ENCODE measurements around the gene TPP1. TPM values are rescaled to one million over a fixed set of nuclear protein-coding genes. Genes with fewer than 3 reads are reported as not detected.
A peak's percentile ranks its signal among the peaks of the same experiment; 100 is the strongest.

The TPP1 gene
- total and polyA plus RNA-seq, 4 donors = 57.6 to 169 (median 137) TPM

DNA sequence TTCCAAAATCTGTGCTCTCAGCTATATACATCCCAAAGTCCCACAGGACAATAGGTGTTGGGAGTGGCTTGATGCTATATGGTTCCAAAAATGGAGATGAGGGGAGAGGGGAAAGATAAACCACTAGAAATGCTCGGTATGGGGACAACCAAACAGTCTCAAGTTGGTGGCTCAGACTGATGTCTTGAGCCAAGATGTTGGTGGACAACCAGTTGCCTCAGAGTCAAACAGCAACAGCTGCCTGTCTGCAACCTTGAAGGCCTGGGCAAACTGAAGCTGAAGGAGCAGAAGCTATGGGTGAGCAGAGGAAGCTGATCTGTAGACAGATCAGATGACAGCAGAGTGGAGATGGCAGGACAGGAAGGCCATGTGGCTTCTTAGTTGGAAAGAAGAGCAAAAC lies 19.8 kb downstream of the TPP1 start:
- 80 to 83% methylated on average over 1 of the region's 1 CpG for WGBS, 2 donors

DNA sequence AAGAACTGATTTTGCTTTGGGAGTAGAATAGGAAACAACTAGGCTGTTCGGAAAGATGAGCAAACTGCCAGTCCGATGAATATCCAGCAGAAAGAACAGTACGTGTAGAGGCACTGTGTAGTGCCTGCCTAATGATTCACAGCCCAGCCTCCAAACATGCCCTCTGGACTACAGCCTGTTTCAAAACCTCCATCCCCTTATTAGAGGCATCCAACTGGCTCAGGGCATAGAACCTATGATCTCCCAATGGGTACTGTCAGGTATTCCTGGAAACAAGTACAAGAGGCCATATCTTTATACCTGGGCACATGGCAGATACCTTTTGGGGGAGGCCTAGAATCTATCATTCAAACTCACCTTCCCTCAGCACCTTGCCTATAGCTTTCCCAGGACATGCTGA lies 20.7 kb downstream of the TPP1 start:
- H3K9me3 ChIP-seq (ENCODE audit: control insufficient read depth in 4 of 4, insufficient read depth in 3 of 4, low read length in 3 of 4) = no peaks in the 10 kb centered on the region

More for the DNA sequence above, 19.8 kb downstream of the TPP1 start:
- peaks cover 25 to 45% (median 28%) of the 10 kb centered on the region in 4 donors for H3K36me3 ChIP-seq (ENCODE audit: control insufficient read depth in 4 of 4, insufficient read depth in 4 of 4, low read length in 4 of 4)
- peaks cover 0 to 42% (median 12%) of the 10 kb centered on the region in 5 donors for H3K4me1 ChIP-seq (ENCODE audit: control insufficient read depth in 5 of 5, insufficient read depth in 5 of 5, low read length in 5 of 5)
- H3K9ac ChIP-seq (ENCODE audit: insufficient read depth in 1 of 2, low read length in 2 of 2) = no peak overlapping the region
- H3K4me3 ChIP-seq = no peak overlapping the region
- no peak overlapping the region for H3K27ac ChIP-seq (ENCODE audit: low read depth in 1 of 2, low read length in 1 of 2)
- no peak for ATAC-seq (ENCODE audit: insufficient read depth, low FRiP score)
- no peak for DNase-seq
- TF ChIP-seq, protein P1, sequence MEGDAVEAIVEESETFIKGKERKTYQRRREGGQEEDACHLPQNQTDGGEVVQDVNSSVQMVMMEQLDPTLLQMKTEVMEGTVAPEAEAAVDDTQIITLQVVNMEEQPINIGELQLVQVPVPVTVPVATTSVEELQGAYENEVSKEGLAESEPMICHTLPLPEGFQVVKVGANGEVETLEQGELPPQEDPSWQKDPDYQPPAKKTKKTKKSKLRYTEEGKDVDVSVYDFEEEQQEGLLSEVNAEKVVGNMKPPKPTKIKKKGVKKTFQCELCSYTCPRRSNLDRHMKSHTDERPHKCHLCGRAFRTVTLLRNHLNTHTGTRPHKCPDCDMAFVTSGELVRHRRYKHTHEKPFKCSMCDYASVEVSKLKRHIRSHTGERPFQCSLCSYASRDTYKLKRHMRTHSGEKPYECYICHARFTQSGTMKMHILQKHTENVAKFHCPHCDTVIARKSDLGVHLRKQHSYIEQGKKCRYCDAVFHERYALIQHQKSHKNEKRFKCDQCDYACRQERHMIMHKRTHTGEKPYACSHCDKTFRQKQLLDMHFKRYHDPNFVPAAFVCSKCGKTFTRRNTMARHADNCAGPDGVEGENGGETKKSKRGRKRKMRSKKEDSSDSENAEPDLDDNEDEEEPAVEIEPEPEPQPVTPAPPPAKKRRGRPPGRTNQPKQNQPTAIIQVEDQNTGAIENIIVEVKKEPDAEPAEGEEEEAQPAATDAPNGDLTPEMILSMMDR (IDR thresholded peaks at IDR 0.05; ENCODE audit: control extremely low read depth, extremely low read depth) = no peak
- no peaks in the 10 kb centered on the region for H3K27me3 ChIP-seq (ENCODE audit: control insufficient read depth in 3 of 3, insufficient read depth in 3 of 3, low read length in 2 of 3)
- H3K9me3 ChIP-seq (ENCODE audit: control insufficient read depth in 4 of 4, insufficient read depth in 3 of 4, low read length in 3 of 4) = no peaks in the 10 kb centered on the region

DNA sequence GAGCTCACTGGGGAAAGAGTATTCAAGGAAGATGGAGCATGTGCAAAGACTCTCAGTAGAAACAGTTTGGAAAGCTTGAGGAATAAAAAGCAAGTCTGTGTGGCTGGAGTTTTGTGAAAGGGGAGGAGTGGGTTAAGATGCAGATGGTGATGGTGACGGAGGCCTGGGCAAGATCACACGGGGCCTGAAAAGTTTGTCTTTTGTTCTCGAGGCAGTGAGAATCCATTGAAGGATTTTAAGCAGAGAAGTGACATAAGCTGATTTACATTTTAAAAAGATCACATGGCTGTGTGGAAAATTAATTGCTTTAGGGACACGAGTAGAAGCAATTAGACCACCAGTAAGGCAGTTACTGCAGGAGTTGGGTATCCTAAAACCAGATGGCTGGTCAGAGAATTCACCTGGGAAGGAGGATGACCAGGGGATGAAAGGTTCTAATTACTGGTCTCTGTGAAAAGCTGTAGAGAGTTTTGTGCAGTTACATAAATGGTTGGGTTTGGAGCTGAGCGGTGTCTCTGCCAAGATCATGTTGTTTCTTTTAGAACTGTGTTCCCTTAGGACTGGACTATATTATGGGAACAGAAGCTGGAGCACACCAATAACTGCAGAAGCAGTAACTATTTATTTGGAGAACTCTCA lies 22.9 kb downstream of the TPP1 start:
- 79 to 84% methylated on average over 5 of the region's 5 CpGs for whole genome bisulfite sequencing, 2 donors
- H3K27me3 ChIP-seq (ENCODE audit: control insufficient read depth in 3 of 3, insufficient read depth in 3 of 3, low read length in 2 of 3) = no peaks in the 10 kb centered on the region
- peaks cover 0 to 38% (median 0%) of the 10 kb centered on the region in 5 donors for H3K4me1 ChIP-seq (ENCODE audit: control insufficient read depth in 5 of 5, insufficient read depth in 5 of 5, low read length in 5 of 5)
- no peak overlapping the region for H3K9ac ChIP-seq (ENCODE audit: insufficient read depth in 1 of 2, low read length in 2 of 2)
- peaks cover 24 to 50% (median 33%) of the 10 kb centered on the region in 4 donors for H3K36me3 ChIP-seq (ENCODE audit: control insufficient read depth in 4 of 4, insufficient read depth in 4 of 4, low read length in 4 of 4)
- H3K4me3 ChIP-seq = no peak overlapping the region
- no peak for DNase-seq
- TF ChIP-seq, protein P1 (IDR thresholded peaks at IDR 0.05; ENCODE audit: control extremely low read depth, extremely low read depth) = no peak
- peak overlapping the region in 1 of 2 donors; percentile 63 for H3K27ac ChIP-seq (ENCODE audit: low read depth in 1 of 2, low read length in 1 of 2)
- no peak for ATAC-seq (ENCODE audit: insufficient read depth, low FRiP score)
- H3K9me3 ChIP-seq (ENCODE audit: control insufficient read depth in 4 of 4, insufficient read depth in 3 of 4, low read length in 3 of 4) = no peaks in the 10 kb centered on the region

More for the DNA sequence above, 20.7 kb downstream of the TPP1 start:
- Histone ChIP-seq H3K4me1 (ENCODE audit: control insufficient read depth in 5 of 5, insufficient read depth in 5 of 5, low read length in 5 of 5) (peaks cover 0 to 42% (median 11%) of the 10 kb centered on the region in 5 donors), H3K9ac (ENCODE audit: insufficient read depth in 1 of 2, low read length in 2 of 2) (no peak overlapping the region), H3K27ac (ENCODE audit: low read depth in 1 of 2, low read length in 1 of 2) (no peak overlapping the region), H3K27me3 (ENCODE audit: control insufficient read depth in 3 of 3, insufficient read depth in 3 of 3, low read length in 2 of 3) (no peaks in the 10 kb centered on the region), H3K4me3 (no peak overlapping the region), H3K36me3 (ENCODE audit: control insufficient read depth in 4 of 4, insufficient read depth in 4 of 4, low read length in 4 of 4) (peaks cover 24 to 48% (median 29%) of the 10 kb centered on the region in 4 donors)
- TF ChIP-seq, protein P1 (IDR thresholded peaks at IDR 0.05; ENCODE audit: control extremely low read depth, extremely low read depth) = no peak
- DNase-seq (no peak), ATAC-seq (ENCODE audit: insufficient read depth, low FRiP score) (no peak)
- whole genome bisulfite sequencing, 2 donors = 93 to 97% methylated on average over 3 of the region's 3 CpGs

Data from lung (tissue), 12 donors.